Progenitor cell of endocrine pancreas (in vitro differentiated cells): ENCODE measurements around the gene FNDC1. TPM values are rescaled to one million over a fixed set of nuclear protein-coding genes. Genes with fewer than 3 reads are reported as not detected.

Experiments used
- DNase-seq: peaks from one replicate; pipeline ENCODE4 v3.0.0; 2021; ENCODE audit warnings: low spot score; ENCODE audit not compliant: unreplicated experiment
- H3K27ac Mint-ChIP-seq: 2 replicates; pipeline ENCODE4 v1.8.0; 2021; ENCODE audit warnings: mild to moderate bottlenecking, moderate library complexity, mixed read lengths
- H3K27me3 Mint-ChIP-seq: 2 replicates; pipeline ENCODE4 v1.8.0; 2021; ENCODE audit warnings: mixed read lengths
- H3K36me3 Mint-ChIP-seq: 2 replicates; pipeline ENCODE4 v1.8.0; 2022; ENCODE audit warnings: mixed read lengths; ENCODE audit not compliant: insufficient read depth
- H3K4me1 Mint-ChIP-seq: 2 replicates; pipeline ENCODE4 v1.8.0; 2021; ENCODE audit warnings: low read depth, mixed read lengths
- H3K4me3 Mint-ChIP-seq: 2 replicates; pipeline ENCODE4 v1.8.0; 2021; ENCODE audit warnings: low read depth, mild to moderate bottlenecking, moderate library complexity, mixed read lengths
- H3K9me3 Mint-ChIP-seq: 2 replicates; pipeline ENCODE4 v1.8.0; 2021; ENCODE audit warnings: low read depth, mixed read lengths
- total RNA-seq: library from RNA; stranded (reverse); gene quantifications from 2 replicates; pipeline ENCODE4 v1.2.1, GENCODE V29; 2021
- TF ChIP-seq, protein P1 (sequence below): fragments of 200-600 bp; sonication (generic); IDR thresholded peaks from one replicate; pipeline ENCODE4 v1.5.0; 2021; ENCODE audit warnings: antibody characterized with exemption, mild to moderate bottlenecking; ENCODE audit not compliant: unreplicated experiment

The FNDC1 gene
- total RNA-seq, 1 donor from 2014 or later, result 0.07 TPM

DNA sequence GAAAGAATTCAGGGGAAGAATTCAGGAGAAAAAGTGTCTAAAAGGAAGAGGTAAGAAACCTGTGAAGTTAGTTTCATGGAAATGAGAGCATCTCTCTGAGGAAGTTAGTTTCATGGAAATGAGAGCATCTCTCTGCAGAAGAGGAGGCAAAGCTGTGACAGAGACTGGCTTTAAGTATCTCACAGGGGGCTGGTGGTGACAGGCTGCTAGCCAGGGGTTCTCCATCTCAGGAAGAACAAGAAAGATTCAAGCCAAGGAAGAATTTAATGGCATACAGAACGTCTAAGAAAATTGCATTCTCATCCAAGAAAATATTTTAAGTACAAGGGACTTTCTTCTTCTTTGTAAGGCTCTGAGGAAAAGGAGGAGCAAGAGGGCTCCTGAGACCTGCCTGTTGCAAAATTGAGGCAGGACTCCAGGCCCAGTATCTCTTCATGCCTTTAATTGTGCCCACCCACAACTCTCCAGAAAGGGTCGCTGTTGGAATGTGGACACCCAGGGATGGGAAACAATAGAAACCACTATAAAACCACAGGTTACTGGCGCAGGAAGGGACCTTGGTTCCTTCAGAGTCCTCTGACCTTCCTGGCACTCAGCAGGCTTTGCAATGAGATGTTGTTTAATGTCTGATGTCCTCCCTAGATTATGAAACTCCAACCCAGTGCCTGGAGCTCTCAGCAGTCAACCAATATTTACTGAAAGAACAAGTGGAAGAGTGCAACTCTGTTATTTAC is 136.8 kb downstream of the FNDC1 start:
- peak overlapping the region; percentile 63 for H3K27ac Mint-ChIP-seq
- peaks cover 2% of the 10 kb centered on the region for H3K4me1 Mint-ChIP-seq
- H3K36me3 Mint-ChIP-seq, result no peaks in the 10 kb centered on the region
- no peaks in the 10 kb centered on the region for H3K27me3 Mint-ChIP-seq
- TF ChIP-seq, protein P1, sequence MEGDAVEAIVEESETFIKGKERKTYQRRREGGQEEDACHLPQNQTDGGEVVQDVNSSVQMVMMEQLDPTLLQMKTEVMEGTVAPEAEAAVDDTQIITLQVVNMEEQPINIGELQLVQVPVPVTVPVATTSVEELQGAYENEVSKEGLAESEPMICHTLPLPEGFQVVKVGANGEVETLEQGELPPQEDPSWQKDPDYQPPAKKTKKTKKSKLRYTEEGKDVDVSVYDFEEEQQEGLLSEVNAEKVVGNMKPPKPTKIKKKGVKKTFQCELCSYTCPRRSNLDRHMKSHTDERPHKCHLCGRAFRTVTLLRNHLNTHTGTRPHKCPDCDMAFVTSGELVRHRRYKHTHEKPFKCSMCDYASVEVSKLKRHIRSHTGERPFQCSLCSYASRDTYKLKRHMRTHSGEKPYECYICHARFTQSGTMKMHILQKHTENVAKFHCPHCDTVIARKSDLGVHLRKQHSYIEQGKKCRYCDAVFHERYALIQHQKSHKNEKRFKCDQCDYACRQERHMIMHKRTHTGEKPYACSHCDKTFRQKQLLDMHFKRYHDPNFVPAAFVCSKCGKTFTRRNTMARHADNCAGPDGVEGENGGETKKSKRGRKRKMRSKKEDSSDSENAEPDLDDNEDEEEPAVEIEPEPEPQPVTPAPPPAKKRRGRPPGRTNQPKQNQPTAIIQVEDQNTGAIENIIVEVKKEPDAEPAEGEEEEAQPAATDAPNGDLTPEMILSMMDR, result no peak
- no peak for DNase-seq
- H3K4me3 Mint-ChIP-seq, result no peak overlapping the region
- no peaks in the 10 kb centered on the region for H3K9me3 Mint-ChIP-seq

DNA sequence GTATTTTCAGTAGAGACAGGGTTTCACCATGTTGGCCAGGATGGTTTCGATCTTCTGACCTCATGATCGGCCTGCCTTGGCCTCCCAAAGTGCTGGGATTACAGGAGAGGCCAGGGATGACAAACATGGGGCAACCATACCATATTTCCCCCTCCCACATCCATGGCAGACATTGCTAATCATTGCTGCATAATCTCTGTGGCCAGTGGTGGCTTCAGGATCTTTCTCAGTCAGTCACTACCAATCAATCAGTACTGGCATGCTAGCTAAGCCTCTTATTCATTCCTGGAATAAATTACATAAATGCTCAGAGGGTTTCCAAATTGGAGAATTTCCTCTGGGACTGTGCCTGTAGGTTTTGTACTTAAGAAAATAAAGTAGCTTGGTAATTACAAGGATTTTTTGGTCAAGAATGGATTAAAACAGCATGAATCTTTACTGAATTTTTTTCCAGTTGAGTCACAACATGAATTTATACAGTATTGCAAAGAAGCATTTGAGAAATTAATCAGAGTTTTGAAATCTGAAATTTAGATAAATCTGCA is 138.1 kb downstream of the FNDC1 start:
- Mint-ChIP-seq H3K27me3 (peaks cover 4% of the 10 kb centered on the region), H3K9me3 (no peaks in the 10 kb centered on the region), H3K27ac (no peak overlapping the region), H3K4me3 (no peak overlapping the region), H3K4me1 (no peaks in the 10 kb centered on the region), H3K36me3 (no peaks in the 10 kb centered on the region)
- TF ChIP-seq, protein P1, result no peak
- DNase-seq, result no peak

DNA sequence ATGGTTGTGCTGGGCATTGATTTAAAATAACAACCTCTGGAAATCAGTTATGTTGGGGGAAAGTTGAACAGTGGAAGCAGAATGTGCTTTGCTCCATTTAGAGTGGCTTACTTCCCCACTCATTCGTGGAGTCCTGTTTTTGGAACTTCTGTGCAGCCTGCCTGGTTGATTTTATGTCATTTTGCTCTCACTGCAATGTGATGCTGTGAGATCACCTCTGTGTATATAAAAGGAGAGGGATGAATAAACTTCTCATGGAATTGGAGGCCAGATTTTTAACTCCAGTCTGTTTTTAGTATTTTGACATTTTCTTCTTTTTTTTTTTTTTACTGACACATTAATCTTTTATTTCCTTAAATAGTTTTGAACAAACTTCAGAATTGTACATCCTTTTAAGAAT is 139.0 kb downstream of the FNDC1 start:
- H3K4me3 Mint-ChIP-seq, result no peak overlapping the region
- H3K27me3 Mint-ChIP-seq, result peaks cover 4% of the 10 kb centered on the region
- no peaks in the 10 kb centered on the region for H3K4me1 Mint-ChIP-seq
- DNase-seq, result no peak
- H3K36me3 Mint-ChIP-seq, result no peaks in the 10 kb centered on the region
- H3K27ac Mint-ChIP-seq, result no peak overlapping the region
- TF ChIP-seq, protein P1, result no peak
- H3K9me3 Mint-ChIP-seq, result no peaks in the 10 kb centered on the region

DNA sequence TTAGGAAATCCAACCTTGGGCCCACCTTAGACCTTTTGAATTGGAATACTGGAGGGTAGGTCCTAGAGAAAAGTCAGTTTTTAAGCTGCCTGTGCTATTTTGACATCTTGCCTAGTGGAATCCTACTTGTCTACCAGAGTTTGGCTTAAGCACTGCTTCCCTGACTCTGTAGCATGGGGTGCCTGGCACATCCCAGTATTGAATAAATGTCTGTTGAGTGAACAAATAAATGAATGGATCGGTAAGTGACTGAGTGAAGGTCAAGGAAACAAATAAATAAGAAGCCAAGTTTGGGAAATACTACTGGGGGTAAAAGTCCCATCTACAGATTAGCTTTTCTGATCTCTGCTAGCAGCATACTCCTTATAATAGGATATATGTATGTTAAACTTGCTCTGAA is 140.5 kb downstream of the FNDC1 start:
- Mint-ChIP-seq H3K4me3 (no peak overlapping the region), H3K27ac (no peak overlapping the region), H3K9me3 (no peaks in the 10 kb centered on the region), H3K4me1 (no peaks in the 10 kb centered on the region), H3K27me3 (peaks cover 4% of the 10 kb centered on the region), H3K36me3 (no peaks in the 10 kb centered on the region)
- TF ChIP-seq, protein P1, result no peak
- DNase-seq, result no peak

DNA sequence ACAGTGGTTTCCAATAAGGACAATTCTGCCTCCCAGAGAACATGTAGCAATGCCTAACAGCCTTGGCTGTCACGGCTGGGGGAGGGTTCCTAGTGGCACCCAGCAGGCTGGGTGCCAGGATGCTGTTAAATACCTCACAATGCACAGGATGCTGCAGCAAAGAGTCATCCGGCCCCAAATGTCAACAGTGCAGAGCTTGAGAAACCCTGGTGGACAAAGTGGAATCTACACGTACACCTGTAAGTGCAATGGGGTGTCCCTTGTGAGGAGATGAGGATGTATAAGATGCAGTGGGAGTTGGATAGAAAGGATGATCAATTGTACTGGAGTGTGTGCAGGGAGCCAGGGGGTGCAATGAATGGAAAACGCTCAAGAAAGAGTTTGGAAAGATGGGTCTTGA is 142.4 kb downstream of the FNDC1 start:
- TF ChIP-seq, protein P1, result peak; percentile 20

More for the DNA sequence above, 142.4 kb downstream of the FNDC1 start:
- Mint-ChIP-seq H3K27me3 (peaks cover 4% of the 10 kb centered on the region), H3K36me3 (no peaks in the 10 kb centered on the region), H3K4me3 (no peak overlapping the region), H3K4me1 (no peaks in the 10 kb centered on the region), H3K27ac (no peak overlapping the region), H3K9me3 (no peaks in the 10 kb centered on the region)
- no peak for DNase-seq
